AG09319 (cell line): ENCODE measurements around the gene GPR87.

Experiments used
- DNase-seq: peaks from one replicate; pipeline ENCODE4 v3.0.0-alpha.2; 2010; ENCODE audit warnings: low read depth; ENCODE audit errors: extremely low read depth
- TF ChIP-seq, protein P1 (sequence below): IDR thresholded peaks from 2 replicates; pipeline ENCODE4 v1.5.1; 2011; ENCODE audit warnings: low read depth, mild to moderate bottlenecking, inconsistent platforms, low read length, moderate library complexity

The GPR87 gene

DNA sequence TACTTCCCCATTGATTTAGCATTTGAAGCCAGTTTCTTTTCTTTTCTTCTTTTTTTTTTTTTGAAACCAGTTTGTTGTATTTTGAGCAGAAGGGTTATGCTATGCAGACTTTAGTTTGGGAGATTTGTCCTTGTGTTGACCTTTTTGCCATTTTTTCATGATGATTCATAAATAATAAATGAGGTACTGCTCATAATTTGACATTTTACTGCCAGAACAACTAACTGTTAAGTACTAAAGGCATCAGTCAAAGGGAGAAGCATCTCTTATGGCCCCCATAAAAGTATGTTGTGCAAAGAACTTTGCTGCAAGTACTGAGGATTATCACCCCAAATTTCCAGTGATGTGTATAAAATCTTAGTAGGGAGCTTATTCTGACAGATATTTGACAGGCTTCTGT is 1.7 kb upstream of the GPR87 start:
- TF ChIP-seq, protein P1, sequence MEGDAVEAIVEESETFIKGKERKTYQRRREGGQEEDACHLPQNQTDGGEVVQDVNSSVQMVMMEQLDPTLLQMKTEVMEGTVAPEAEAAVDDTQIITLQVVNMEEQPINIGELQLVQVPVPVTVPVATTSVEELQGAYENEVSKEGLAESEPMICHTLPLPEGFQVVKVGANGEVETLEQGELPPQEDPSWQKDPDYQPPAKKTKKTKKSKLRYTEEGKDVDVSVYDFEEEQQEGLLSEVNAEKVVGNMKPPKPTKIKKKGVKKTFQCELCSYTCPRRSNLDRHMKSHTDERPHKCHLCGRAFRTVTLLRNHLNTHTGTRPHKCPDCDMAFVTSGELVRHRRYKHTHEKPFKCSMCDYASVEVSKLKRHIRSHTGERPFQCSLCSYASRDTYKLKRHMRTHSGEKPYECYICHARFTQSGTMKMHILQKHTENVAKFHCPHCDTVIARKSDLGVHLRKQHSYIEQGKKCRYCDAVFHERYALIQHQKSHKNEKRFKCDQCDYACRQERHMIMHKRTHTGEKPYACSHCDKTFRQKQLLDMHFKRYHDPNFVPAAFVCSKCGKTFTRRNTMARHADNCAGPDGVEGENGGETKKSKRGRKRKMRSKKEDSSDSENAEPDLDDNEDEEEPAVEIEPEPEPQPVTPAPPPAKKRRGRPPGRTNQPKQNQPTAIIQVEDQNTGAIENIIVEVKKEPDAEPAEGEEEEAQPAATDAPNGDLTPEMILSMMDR: no peak

DNA sequence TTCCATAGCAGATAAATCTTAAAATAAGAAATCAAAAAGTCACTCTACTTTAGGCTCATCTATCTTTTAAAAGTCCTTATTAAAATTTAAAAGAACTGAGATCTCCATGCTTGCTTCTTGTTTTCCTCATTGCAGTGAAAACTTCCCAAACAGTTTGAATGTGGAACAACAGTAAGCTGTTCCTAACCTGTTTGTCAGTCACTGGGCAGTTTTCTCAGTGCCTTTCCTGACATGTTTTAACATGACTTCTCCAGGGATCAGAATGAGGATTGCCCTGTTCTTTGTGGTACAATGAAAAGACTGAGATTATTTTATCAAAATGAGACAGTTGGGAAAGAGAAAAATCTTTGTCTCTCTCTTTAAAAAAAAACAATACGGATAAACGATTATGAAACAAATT is 774 bp downstream of the GPR87 start:
- DNase-seq: no peak
- TF ChIP-seq, protein P1: no peak

More for the DNA sequence above, 1.7 kb upstream of the GPR87 start:
- DNase-seq: no peak

DNA sequence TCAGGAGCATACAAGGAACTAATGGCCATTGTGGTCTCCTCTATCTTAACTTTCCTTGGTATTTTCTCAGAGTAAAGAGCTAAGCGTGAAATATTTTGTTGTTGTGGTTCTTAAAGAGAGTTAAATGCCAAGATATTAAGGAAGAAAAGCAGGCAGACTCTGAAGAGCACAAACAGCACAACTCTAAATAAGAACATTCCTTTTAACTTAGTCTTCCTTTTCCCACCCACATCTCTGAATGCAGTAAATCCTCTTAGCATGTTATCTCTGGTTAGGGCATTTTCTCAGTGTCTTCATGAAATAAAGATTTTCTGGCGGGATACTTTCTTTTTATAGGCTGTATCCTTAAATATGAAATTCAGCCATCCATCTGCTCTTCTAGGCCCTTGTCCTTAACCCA is 1.5 kb downstream of the GPR87 start:
- TF ChIP-seq, protein P1: no peak
- DNase-seq: no peak

DNA sequence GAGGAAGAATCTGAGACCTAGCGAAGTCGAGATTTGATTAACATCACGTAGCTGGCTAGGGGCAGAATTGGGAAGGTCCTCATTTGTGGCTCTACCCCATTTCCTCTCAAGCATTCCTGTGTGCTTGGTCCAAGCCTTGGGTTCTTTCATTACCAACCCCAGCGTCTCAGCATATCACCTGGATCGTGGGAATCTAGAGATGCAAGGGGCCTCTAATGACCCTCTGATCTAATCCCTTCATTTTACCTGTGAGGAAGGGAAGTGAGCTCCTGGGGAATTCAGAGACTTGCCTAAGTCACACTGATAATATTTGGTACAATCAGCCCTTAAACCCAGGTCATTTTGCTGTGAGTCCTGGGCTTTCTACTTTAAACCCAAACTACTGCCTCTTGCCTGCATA is 2.0 kb downstream of the GPR87 start:
- DNase-seq: no peak
- TF ChIP-seq, protein P1: no peak

DNA sequence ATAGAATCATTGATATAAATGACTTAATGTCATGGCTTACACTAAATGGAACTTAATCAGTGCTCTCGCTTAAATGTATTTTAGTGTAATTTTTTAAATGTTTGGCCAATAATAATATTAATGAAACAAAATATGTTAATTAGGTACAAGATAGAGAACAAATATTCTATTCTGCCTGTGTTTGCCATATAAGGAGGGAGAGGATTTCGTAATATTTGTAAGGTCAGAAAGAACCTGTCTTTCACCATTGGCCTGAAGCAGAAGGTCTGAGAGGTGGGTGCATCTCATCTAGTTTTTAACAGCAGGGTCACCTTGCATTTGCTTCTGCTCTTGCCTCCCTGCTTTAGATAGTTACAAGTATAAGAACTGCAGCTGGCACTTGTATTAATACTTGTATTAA is 2.5 kb downstream of the GPR87 start:
- TF ChIP-seq, protein P1: no peak
- no peak for DNase-seq

DNA sequence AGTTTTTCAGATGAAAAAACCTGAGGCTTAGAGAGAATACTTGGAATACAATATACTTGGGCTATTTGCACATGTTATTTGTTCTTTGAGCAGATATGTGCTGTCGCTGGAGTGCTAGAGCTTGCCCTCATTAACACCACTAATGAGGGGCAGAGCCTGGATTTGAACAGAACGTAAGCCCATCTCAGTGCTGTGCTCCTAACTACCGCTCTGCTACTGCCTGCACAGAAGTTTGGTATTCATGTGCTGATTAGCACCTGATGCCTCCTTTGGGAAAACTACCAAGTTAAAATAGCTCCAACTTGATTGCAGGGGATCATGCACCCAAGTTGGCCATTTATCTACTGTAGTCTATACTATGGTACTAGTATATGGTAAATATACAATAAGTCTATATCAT is 3.6 kb downstream of the GPR87 start:
- DNase-seq: no peak
- TF ChIP-seq, protein P1: no peak

- DNase-seq: no peak
- TF ChIP-seq, protein P1: no peak
Measured at GRCh38 chr3:151309566-151309965, 7.1 kb downstream of the GPR87 start.
